GM23338 (cell line): Measurements from ENCODE around the gene KIF21A. TPM values are rescaled to one million over a fixed set of nuclear protein-coding genes. Genes with fewer than 3 reads are reported as not detected.

Experiments
- ATAC-seq: fragments of 200-7000 bp; cut with Tn5 transposase; 3 replicates; pipeline ENCODE4 v1.9.1; 2020
- DNase-seq: peaks from one replicate; pipeline ENCODE4 v3.0.0-alpha.2; 2015; ENCODE audit warnings: low spot score
- H2AFZ ChIP-seq: fragments of 200-600 bp; sonication (generic); 2 replicates; pipeline ENCODE4 v1.8.0; 2016; ENCODE audit warnings: antibody characterized with exemption, mild to moderate bottlenecking, moderate library complexity
- H3F3A ChIP-seq: fragments of 200-600 bp; sonication (generic); replicated peaks from 2 replicates; pipeline ENCODE4 v1.8.0; 2017; ENCODE audit warnings: antibody characterized with exemption, mixed run types, low read depth
- H3K27ac ChIP-seq: fragments of 200-600 bp; sonication (generic); 2 replicates; pipeline ENCODE4 v1.6.1; 2016; ENCODE audit warnings: low read depth
- H3K27me3 ChIP-seq: fragments of 200-600 bp; sonication (generic); 2 replicates; pipeline ENCODE4 v1.8.0; 2016; ENCODE audit warnings: mild to moderate bottlenecking, mixed run types, moderate library complexity; ENCODE audit not compliant: insufficient read depth
- H3K36me3 ChIP-seq: fragments of 200-600 bp; sonication (generic); 2 replicates; pipeline ENCODE4 v1.8.0; 2016; ENCODE audit warnings: mild to moderate bottlenecking; ENCODE audit not compliant: insufficient read depth
- H3K4me1 ChIP-seq: fragments of 200-600 bp; sonication (generic); 2 replicates; pipeline ENCODE4 v1.8.0; 2016; ENCODE audit warnings: mild to moderate bottlenecking, moderate library complexity; ENCODE audit not compliant: insufficient read depth
- H3K4me2 ChIP-seq: fragments of 200-600 bp; sonication (generic); 2 replicates; pipeline ENCODE4 v1.7.1; 2017; ENCODE audit warnings: mixed run types
- H3K4me3 ChIP-seq: fragments of 200-600 bp; sonication (generic); 2 replicates; pipeline ENCODE4 v1.6.1; 2016; ENCODE audit warnings: mixed run types
- H3K79me2 ChIP-seq: fragments of 200-600 bp; sonication (generic); replicated peaks from 2 replicates; pipeline ENCODE4 v1.8.0; 2017; ENCODE audit warnings: mild to moderate bottlenecking; ENCODE audit not compliant: insufficient read depth
- H3K9me2 ChIP-seq: fragments of 200-600 bp; sonication (generic); 2 replicates; pipeline ENCODE4 v1.8.0; 2017; ENCODE audit not compliant: insufficient read depth
- H4K20me1 ChIP-seq: fragments of 200-600 bp; sonication (generic); replicated peaks from 2 replicates; pipeline ENCODE4 v1.8.0; 2017; ENCODE audit warnings: mild to moderate bottlenecking; ENCODE audit not compliant: insufficient read depth
- H3K27ac Mint-ChIP-seq: 2 replicates; pipeline ENCODE4 v1.8.0; 2020; ENCODE audit warnings: inconsistent platforms, mild to moderate bottlenecking, moderate library complexity, mixed read lengths
- H3K27me3 Mint-ChIP-seq: 3 replicates; pipeline ENCODE4 v1.8.0; 2022; ENCODE audit warnings: low read depth, mild to moderate bottlenecking, moderate library complexity, mixed read lengths, inconsistent platforms; ENCODE audit not compliant: insufficient read depth, poor library complexity
- H3K36me3 Mint-ChIP-seq: 3 replicates; pipeline ENCODE4 v1.8.0; 2021; ENCODE audit warnings: low read depth, mild to moderate bottlenecking, inconsistent platforms, moderate library complexity, mixed read lengths
- H3K4me1 Mint-ChIP-seq: 3 replicates; pipeline ENCODE4 v1.8.0; 2020; ENCODE audit warnings: mild to moderate bottlenecking, inconsistent platforms, mixed read lengths
- H3K4me3 Mint-ChIP-seq: 3 replicates; pipeline ENCODE4 v1.8.0; 2021; ENCODE audit warnings: moderate library complexity, mild to moderate bottlenecking, inconsistent platforms, mixed read lengths
- H3K9me3 Mint-ChIP-seq: 3 replicates; pipeline ENCODE4 v1.8.0; 2020; ENCODE audit warnings: moderate library complexity, mild to moderate bottlenecking, inconsistent platforms, mixed read lengths
- CREB1 ChIP-seq: fragments of 250-450 bp; sonication (Bioruptor Pico); IDR thresholded peaks from 2 replicates; pipeline ENCODE4 v1.5.0; 2020; ENCODE audit warnings: low read depth, mild to moderate bottlenecking, moderate library complexity
- EZH2 ChIP-seq: fragments of 200-600 bp; sonication (generic); IDR thresholded peaks from one replicate; pipeline ENCODE4 v1.8.0; 2017; ENCODE audit warnings: antibody characterized with exemption, mild to moderate bottlenecking, low read depth; ENCODE audit not compliant: unreplicated experiment
- EZH2phosphoT487 ChIP-seq: fragments of 200-600 bp; sonication (generic); IDR thresholded peaks from one replicate; pipeline ENCODE4 v1.8.1; 2018; ENCODE audit warnings: antibody characterized with exemption; ENCODE audit not compliant: unreplicated experiment
- JUNB ChIP-seq: IDR thresholded peaks from one replicate; pipeline ENCODE4 v1.6.1; 2016; ENCODE audit warnings: antibody characterized with exemption; ENCODE audit not compliant: unreplicated experiment
- NANOG ChIP-seq: IDR thresholded peaks from 2 replicates; pipeline ENCODE4 v1.6.1; 2016; ENCODE audit warnings: antibody characterized with exemption, borderline replicate concordance
- POLR2AphosphoS5 ChIP-seq: IDR thresholded peaks from 2 replicates; pipeline ENCODE4 v1.6.1; 2016; ENCODE audit warnings: antibody characterized with exemption, low read depth
- STAT1 ChIP-seq: IDR thresholded peaks from one replicate; pipeline ENCODE4 v1.6.1; 2016; ENCODE audit warnings: antibody characterized with exemption; ENCODE audit not compliant: unreplicated experiment
- ZNF114 ChIP-seq: fragments of 250-450 bp; sonication (Bioruptor Pico); IDR thresholded peaks from 2 replicates; pipeline ENCODE4 v1.5.0; 2020; ENCODE audit warnings: mild to moderate bottlenecking, moderate library complexity
- ZNF331 ChIP-seq: fragments of 250-450 bp; sonication (Bioruptor Pico); IDR thresholded peaks from 2 replicates; pipeline ENCODE4 v1.5.0; 2020; ENCODE audit warnings: low read depth, mild to moderate bottlenecking, moderate library complexity
- polyA plus RNA-seq: library from polyadenylated mRNA; unstranded; fragments of >200 nt; fragmentation: Nextera tagmentation; extraction: Ambion mirVana; gene quantifications from 2 replicates; pipeline ENCODE4 v1.2.1, GENCODE V29; 2016
- total RNA-seq: library from RNA; depleted of rRNA; stranded (reverse); fragments of >200 nt; shearing (Covaris generic); gene quantifications from 2 replicates; pipeline ENCODE4 v1.2.3, GENCODE V29; 2014
- TF ChIP-seq, protein P1 (sequence below), 2 experiments: fragments of 200-600 bp in 1 of 2; sonication (generic) in 1 of 2; conservative IDR thresholded peaks; 2 replicates each; pipeline versions ENCODE4 v1.5.1 to v1.6.1; 2016 to 2017; ENCODE audit warnings: antibody characterized with exemption in 2 of 2, low read depth in 2 of 2, mild to moderate bottlenecking in 2 of 2, moderate library complexity in 1 of 2
- TF ChIP-seq, protein P2 (sequence below): IDR thresholded peaks from one replicate; pipeline ENCODE4 v1.6.1; 2018; ENCODE audit warnings: antibody characterized with exemption; ENCODE audit not compliant: unreplicated experiment
- TF ChIP-seq, protein P3 (sequence below): IDR thresholded peaks from 2 replicates; pipeline ENCODE4 v1.6.1; 2016; ENCODE audit warnings: antibody characterized with exemption

KIF21A gene
- total and polyA plus RNA-seq, 2 experiments from 2014 or later: 28.8 to 32.0 TPM

DNA sequence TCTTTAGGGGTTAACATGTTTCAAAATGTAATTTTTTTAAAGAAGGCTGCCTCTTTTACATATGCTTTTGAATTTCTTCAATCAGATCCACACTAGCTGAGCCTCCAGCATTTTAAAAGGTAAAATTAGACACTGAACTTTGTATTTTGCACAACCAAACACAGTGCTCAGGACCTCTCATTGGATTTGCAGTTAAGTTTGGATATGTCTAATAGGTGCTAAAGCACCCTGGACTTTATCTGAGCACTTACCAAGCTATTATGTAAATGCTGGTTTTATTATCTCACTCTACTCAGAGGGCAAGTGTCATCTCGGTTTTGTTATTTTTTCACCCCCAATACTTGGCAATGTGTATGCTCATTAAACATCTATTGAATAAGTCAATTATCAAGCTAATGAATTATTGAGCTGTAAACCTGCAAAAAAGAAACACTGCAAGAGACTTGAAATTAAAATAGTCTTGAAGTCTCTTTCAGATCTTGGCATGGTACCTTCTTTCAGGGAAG is 150.7 kb downstream of the KIF21A start (continued):
- TF ChIP-seq, protein P1, sequence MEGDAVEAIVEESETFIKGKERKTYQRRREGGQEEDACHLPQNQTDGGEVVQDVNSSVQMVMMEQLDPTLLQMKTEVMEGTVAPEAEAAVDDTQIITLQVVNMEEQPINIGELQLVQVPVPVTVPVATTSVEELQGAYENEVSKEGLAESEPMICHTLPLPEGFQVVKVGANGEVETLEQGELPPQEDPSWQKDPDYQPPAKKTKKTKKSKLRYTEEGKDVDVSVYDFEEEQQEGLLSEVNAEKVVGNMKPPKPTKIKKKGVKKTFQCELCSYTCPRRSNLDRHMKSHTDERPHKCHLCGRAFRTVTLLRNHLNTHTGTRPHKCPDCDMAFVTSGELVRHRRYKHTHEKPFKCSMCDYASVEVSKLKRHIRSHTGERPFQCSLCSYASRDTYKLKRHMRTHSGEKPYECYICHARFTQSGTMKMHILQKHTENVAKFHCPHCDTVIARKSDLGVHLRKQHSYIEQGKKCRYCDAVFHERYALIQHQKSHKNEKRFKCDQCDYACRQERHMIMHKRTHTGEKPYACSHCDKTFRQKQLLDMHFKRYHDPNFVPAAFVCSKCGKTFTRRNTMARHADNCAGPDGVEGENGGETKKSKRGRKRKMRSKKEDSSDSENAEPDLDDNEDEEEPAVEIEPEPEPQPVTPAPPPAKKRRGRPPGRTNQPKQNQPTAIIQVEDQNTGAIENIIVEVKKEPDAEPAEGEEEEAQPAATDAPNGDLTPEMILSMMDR (conservative IDR thresholded peaks at IDR 0.05; ENCODE audit: low read depth in 2 of 2): no peak
- no peak for TF ChIP-seq POLR2AphosphoS5
- TF ChIP-seq CREB1 (CRISPR knock-in tag): no peak
- TF ChIP-seq, protein P2, sequence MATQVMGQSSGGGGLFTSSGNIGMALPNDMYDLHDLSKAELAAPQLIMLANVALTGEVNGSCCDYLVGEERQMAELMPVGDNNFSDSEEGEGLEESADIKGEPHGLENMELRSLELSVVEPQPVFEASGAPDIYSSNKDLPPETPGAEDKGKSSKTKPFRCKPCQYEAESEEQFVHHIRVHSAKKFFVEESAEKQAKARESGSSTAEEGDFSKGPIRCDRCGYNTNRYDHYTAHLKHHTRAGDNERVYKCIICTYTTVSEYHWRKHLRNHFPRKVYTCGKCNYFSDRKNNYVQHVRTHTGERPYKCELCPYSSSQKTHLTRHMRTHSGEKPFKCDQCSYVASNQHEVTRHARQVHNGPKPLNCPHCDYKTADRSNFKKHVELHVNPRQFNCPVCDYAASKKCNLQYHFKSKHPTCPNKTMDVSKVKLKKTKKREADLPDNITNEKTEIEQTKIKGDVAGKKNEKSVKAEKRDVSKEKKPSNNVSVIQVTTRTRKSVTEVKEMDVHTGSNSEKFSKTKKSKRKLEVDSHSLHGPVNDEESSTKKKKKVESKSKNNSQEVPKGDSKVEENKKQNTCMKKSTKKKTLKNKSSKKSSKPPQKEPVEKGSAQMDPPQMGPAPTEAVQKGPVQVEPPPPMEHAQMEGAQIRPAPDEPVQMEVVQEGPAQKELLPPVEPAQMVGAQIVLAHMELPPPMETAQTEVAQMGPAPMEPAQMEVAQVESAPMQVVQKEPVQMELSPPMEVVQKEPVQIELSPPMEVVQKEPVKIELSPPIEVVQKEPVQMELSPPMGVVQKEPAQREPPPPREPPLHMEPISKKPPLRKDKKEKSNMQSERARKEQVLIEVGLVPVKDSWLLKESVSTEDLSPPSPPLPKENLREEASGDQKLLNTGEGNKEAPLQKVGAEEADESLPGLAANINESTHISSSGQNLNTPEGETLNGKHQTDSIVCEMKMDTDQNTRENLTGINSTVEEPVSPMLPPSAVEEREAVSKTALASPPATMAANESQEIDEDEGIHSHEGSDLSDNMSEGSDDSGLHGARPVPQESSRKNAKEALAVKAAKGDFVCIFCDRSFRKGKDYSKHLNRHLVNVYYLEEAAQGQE: no peak
- TF ChIP-seq STAT1: no peak
- no peak for TF ChIP-seq JUNB
- no peak for TF ChIP-seq NANOG

DNA sequence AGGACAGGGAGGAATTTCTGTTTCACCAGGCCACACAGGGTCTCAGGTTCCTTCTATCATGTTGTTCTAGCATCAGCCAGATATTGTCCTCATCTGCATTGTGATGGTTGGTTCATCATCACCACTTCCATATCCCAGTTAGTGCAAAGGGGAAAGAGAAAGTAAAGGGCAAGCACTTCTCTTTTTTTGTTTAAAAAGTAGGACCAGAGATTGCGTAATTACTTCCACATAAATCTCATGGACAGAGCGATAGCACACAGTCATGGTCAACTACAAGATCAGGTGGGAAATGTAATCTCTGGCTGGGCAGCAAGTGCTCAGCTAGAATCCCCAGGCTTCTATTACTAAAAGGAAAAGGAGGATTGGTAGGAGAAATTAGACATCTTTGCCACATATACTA is 155.1 kb downstream of the KIF21A start:
- Mint-ChIP-seq H3K9me3 (no peaks in the 10 kb centered on the region; the same call in 2 of the 3 replicates), H3K4me1 (peaks cover 5% of the 10 kb centered on the region; the same call in 1 of the 3 replicates), H3K27me3 (no peaks in the 10 kb centered on the region), H3K4me3 (no peak overlapping the region), H3K27ac (no peak overlapping the region), H3K36me3 (no peaks in the 10 kb centered on the region)
- Histone ChIP-seq H3K27ac (no peak overlapping the region), H3K79me2 (no peaks in the 10 kb centered on the region), H3K4me2 (no peak overlapping the region), H3K27me3 (no peaks in the 10 kb centered on the region), H3K4me3 (no peak overlapping the region), H3F3A (no peaks in the 10 kb centered on the region), H3K9me2 (peaks cover 2% of the 10 kb centered on the region; the same call in 1 of the 2 replicates), H2AFZ (no peak overlapping the region), H3K4me1 (no peaks in the 10 kb centered on the region), H4K20me1 (no peaks in the 10 kb centered on the region), H3K36me3 (no peaks in the 10 kb centered on the region)
- DNase-seq: no peak
- ATAC-seq: no peak
- TF ChIP-seq, protein P3, sequence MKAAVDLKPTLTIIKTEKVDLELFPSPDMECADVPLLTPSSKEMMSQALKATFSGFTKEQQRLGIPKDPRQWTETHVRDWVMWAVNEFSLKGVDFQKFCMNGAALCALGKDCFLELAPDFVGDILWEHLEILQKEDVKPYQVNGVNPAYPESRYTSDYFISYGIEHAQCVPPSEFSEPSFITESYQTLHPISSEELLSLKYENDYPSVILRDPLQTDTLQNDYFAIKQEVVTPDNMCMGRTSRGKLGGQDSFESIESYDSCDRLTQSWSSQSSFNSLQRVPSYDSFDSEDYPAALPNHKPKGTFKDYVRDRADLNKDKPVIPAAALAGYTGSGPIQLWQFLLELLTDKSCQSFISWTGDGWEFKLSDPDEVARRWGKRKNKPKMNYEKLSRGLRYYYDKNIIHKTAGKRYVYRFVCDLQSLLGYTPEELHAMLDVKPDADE: no peak
- TF ChIP-seq ZNF114 (CRISPR knock-in tag): no peak
- TF ChIP-seq, protein P2: no peak
- TF ChIP-seq EZH2phosphoT487: no peak
- TF ChIP-seq, protein P1 (conservative IDR thresholded peaks at IDR 0.05; ENCODE audit: low read depth in 2 of 2): no peak
- TF ChIP-seq CREB1 (CRISPR knock-in tag): no peak
- TF ChIP-seq EZH2: no peak
- no peak for TF ChIP-seq ZNF331 (CRISPR knock-in tag)
- no peak for TF ChIP-seq STAT1
- TF ChIP-seq NANOG: no peak
